ENCODE results near the gene HBG1.

DNA sequence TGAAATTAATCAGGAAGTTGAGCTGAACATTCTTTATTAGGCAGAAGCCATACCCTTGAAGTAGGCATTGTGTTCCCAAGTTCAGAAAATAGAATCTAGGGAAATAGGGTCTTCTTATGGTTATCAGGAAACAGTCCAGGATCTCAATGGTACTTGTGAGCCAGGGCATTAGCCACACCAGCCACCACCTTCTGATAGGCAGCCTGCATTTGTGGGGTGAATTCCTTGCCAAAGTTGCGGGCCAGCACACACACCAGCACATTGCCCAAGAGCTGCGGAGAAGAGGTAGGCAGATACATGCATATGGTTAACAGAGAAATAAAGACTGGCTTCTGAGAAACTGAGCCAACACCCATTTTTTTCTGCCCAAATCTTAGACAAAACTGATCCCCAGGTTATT is 16.8 kb downstream of the HBG1 start:
- TF ChIP-seq ZNF384 (IDR thresholded peaks at IDR 0.05) (no peak), FOXA1 (IDR thresholded peaks at IDR 0.05) (no peak), SUZ12 (IDR thresholded peaks at IDR 0.05) (no peak)
